ENCODE data around the gene EPHA8. TPM values are rescaled to one million over a fixed set of nuclear protein-coding genes. Genes with fewer than 3 reads are reported as not detected.

The EPHA8 gene
- total RNA-seq, 1 donor from 2014 or later = not detected

DNA sequence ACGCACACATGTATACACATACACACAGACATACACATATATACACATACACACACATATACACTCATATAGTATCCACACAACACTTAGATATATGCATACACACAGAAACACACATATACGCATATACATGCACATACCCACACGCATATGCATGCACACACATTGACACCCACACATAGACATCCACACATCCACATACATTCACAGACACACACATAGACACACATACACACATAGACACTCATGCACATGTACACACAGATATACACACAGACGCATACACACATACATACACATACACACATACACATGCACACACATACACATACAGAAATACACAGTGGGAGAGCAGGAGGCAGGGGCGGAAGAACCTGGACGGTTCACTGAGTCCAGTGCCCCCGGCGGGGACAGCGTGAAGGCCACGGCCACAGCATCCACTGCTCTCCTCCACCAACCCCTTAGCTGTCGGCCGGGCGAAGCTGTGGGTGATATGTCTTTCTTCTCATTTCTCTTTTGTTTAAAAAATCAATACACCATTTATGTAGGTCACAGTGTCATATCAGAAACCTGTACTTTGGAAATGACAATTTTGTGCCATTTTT, 86.9 kb downstream of the EPHA8 start:
- no peak for DNase-seq (ENCODE audit: low spot score in 2 of 2, unreplicated experiment in 2 of 2)
- Mint-ChIP-seq H3K4me1 (peaks cover 3% of the 10 kb centered on the region), H3K4me3 (no peak overlapping the region), H3K27ac (no peak overlapping the region), H3K27me3 (ENCODE audit: low read depth) (peaks cover 8% of the 10 kb centered on the region), H3K36me3 (no peaks in the 10 kb centered on the region), H3K9me3 (no peaks in the 10 kb centered on the region)
- TF ChIP-seq, protein P1, sequence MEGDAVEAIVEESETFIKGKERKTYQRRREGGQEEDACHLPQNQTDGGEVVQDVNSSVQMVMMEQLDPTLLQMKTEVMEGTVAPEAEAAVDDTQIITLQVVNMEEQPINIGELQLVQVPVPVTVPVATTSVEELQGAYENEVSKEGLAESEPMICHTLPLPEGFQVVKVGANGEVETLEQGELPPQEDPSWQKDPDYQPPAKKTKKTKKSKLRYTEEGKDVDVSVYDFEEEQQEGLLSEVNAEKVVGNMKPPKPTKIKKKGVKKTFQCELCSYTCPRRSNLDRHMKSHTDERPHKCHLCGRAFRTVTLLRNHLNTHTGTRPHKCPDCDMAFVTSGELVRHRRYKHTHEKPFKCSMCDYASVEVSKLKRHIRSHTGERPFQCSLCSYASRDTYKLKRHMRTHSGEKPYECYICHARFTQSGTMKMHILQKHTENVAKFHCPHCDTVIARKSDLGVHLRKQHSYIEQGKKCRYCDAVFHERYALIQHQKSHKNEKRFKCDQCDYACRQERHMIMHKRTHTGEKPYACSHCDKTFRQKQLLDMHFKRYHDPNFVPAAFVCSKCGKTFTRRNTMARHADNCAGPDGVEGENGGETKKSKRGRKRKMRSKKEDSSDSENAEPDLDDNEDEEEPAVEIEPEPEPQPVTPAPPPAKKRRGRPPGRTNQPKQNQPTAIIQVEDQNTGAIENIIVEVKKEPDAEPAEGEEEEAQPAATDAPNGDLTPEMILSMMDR (IDR thresholded peaks at IDR 0.05; ENCODE audit: unreplicated experiment) = no peak

DNA sequence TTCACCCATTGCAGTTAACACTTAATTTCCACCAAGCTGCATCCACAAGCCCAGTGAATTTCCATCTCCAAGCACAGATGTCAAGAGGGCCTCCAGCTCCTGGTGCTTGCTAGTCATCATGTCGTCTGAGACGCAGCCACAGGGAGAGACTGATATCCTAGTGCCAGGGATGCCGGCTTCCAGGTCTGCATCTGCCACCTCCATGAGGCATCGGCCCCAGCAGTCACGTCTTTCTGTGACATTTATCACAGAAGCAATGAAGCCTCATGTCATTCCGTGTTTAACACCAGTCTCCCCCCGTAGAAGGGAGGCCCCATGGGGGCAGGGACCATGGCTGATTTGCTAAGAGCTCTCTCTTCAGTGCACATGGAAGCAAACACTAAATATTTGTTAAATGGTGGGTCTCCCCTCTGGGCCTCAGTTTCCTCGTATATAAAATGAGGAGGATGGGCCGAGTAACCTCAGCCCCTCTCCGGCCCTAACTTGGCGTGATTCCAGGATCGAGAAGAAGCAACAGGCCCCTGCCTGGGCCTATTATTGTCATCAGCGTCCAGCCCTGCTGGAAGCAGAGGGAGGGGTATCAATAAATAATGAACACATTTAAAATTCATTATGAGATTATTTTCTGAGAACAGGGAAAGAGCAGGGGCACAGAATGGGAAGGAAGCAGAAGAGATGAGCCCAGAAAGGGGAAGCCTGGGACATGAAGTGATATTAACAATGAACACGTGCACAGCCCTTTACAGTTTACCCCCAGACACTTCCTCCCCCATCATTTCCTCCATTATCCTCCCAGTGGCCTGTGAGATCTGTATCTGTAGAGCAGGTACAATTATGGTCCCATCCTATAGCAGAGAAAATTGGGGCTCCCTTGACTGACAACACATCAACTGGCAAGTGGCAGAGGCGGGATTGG, 88.9 kb downstream of the EPHA8 start:
- H3K9me3 Mint-ChIP-seq = no peaks in the 10 kb centered on the region
- H3K27me3 Mint-ChIP-seq (ENCODE audit: low read depth) = peaks cover 25% of the 10 kb centered on the region
- TF ChIP-seq, protein P1 (IDR thresholded peaks at IDR 0.05; ENCODE audit: unreplicated experiment) = no peak
- no peak overlapping the region for H3K27ac Mint-ChIP-seq
- no peak for DNase-seq (ENCODE audit: low spot score in 2 of 2, unreplicated experiment in 2 of 2)
- no peaks in the 10 kb centered on the region for H3K36me3 Mint-ChIP-seq
- H3K4me3 Mint-ChIP-seq = no peak overlapping the region
- H3K4me1 Mint-ChIP-seq = peaks cover 3% of the 10 kb centered on the region

DNA sequence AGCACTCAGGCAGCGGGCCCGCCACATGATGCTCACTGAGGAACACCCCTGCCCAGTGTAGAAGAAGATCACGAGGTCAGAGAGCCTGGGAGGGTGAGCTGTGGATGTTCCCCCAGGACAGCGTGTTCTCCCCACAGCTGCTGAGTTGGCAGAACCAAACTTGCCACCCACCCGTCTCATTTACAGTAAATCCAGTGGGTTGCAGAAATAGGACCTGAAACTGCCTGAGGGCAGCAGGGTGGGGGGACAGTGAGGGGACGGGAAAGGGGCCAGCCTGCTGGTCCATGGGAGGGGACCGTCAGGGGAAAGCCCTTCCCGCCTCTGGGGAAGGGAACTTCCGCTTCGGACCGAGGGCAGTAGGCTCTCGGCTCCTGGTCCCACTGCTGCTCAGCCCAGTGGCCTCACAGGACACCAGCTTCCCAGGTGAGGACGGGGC, 89.6 kb downstream of the EPHA8 start, which contains the start of gene C1QB:
Gene C1QB (plus strand): TSS at position 356 of the 436 bp plus-strand sequence. CDS start 6,227 bp downstream, outside the sequence.
- DNase-seq (ENCODE audit: low spot score in 2 of 2, unreplicated experiment in 2 of 2) = no peak
- Mint-ChIP-seq H3K9me3 (no peaks in the 10 kb centered on the region), H3K27me3 (ENCODE audit: low read depth) (peaks cover 30% of the 10 kb centered on the region), H3K36me3 (no peaks in the 10 kb centered on the region), H3K27ac (no peak within 1 kb of the TSS), H3K4me3 (no peak within 1 kb of the TSS), H3K4me1 (peaks cover 3% of the 10 kb centered on the region)
- TF ChIP-seq, protein P1 (IDR thresholded peaks at IDR 0.05; ENCODE audit: unreplicated experiment) = no peak

Small RNA genes lying within 50 kb of the gene (microRNA-seq; reads per million reads assigned to microRNA genes)
- gene MIR6127 = not detected

Other genes starting within 250 kb of the EPHA8 start
- gene ZBTB40, start 111.6 kb upstream of the EPHA8 start, total RNA-seq = 24.3 to 26.8 TPM (median 24.8 TPM) in 3 replicates
- gene C1QA, start 73.1 kb downstream of the EPHA8 start, total RNA-seq = not detected in 3 replicates
- gene C1QC, start 80.1 kb downstream of the EPHA8 start, total RNA-seq = not detected in 3 replicates
- gene C1QB, start 89.7 kb downstream of the EPHA8 start, total RNA-seq = not detected in 3 replicates
- 125 to 133 TPM (median 130 TPM) in 3 replicates for gene EPHB2, start 147.3 kb downstream of the EPHA8 start, total RNA-seq